G401 (cell line): Measurements from ENCODE around the gene NDUFB11. TPM values are rescaled to one million over a fixed set of nuclear protein-coding genes. Genes with fewer than 3 reads are reported as not detected.

ENCODE experiments used
- DNase-seq: peaks from one replicate; pipeline ENCODE4 v3.0.0-alpha.2; 2015; ENCODE audit warnings: low spot score
- in situ Hi-C: cut with HindIII; loops from 2 replicates; pipeline ENCODE4 v1.10.0; 2016; ENCODE audit warnings: low sequenced_read_pairs, mixed read lengths
- total RNA-seq: library from RNA; depleted of rRNA; stranded (reverse); fragments of >200 nt; shearing (Covaris generic); gene quantifications from 2 replicates; pipeline ENCODE4 v1.2.3, GENCODE V29; 2014

NDUFB11 gene
- total RNA-seq, 1 experiment from 2014 or later: 87.1 TPM

DNA sequence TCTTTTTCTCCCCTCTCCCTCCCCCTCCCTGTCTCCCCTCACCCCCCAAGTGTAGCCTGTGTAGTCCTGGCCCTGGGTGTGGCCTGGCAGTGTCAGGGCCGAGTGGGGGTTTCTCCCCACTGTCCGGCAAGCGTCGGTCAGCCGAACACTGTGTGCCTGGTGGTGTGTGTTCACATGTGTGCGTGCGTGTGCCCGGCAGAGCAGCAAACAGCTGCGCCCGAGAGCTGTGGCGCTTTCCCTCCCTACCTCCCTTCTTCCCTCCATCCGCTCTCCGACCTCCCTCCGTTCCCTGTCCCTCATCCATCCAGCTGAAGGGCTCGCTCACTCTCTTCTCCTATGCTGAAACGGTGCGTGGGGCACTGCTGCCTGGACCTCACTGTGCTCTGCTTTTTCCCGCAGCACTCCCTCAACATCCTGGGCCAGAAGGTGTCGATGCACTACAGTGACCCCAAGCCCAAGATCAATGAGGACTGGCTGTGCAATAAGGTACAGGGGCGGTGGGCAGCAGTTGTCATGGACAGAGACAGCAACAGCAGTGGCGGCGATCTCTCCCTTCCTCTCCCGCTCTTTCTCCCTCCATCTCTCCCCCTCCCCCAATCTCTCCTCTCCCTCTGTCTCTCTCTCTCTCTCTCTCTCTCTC lies 31.7 kb upstream of the NDUFB11 start:
- in situ Hi-C loops: no loop called here
- DNase-seq: no peak

DNA sequence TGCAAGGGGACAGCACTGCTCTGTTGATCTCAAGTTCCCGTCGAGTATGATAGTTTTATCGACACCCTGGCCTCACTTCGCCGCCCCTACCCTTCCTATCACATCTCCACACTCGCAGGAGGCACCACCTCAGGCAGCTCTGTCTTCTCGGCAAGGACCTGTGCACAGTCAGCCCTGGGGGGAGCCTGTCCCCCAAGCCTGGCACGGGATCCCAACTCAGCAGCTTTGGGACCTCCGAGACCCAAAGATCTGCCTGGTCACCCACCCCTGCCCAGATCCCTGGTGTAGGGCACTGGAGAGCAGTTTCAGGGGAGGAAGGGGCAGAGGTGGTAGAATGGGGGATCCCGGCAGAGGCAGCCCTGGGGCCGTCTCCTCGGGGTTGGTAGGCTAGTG lies 31.1 kb upstream of the NDUFB11 start:
- DNase-seq: no peak
- in situ Hi-C loops: no loop called here

DNA sequence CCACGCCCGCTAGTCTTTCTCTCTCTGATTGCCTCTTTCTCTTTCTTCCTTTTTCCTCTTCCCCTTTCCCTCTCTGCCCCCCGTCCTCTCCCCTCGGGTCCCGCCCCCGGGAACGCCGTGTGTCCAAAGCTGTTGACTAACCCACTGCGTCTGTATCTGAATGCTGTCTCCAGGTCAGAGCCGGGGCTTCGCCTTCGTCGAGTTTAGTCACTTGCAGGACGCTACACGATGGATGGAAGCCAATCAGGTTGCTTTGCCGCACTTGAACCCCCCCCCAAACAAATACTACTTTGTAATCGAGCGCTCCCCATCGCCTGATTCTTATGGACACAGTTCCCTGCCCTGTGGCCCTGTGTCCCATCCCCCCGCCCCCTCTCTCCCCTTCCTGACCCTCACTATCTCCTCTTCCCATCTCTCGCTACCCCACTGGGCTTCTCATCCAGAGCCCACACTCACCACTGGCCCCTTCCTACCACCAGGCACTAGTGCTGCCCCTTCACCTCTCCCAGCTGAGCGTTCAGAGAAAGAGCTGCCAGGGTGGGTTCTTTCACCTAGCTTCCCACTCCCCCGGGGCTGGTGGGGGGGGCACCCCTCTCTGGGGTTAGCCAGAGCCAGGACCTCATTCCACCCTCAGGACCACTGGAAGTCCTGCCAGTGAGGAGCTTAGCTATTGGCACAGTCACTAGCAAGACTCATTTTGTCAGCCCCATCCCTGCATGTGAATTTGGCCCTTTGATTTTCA lies 30.5 kb upstream of the NDUFB11 start:
- in situ Hi-C loops: no loop called here
- no peak for DNase-seq

DNA sequence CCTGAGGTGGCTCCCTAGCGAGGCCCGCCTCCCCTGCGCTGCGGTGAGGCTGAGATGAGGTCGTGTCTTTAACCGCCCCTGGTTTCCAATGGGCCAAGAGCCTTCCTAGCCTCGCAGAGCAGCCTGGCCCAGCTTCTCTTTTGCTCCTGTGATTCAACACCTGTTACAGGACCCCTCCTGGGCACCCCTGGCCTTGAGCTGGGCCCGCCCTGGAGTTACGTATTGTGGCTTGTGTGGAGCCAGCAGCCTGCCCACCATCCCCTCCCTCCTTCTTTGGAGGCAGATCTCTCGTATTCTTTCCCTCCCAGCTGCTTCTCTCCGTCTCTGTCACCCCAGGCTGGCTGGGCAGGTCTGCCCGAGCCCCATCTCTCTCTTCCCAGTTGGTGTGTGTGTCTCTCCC lies 29.9 kb upstream of the NDUFB11 start:
- DNase-seq: no peak
- in situ Hi-C loops: no loop called here

DNA sequence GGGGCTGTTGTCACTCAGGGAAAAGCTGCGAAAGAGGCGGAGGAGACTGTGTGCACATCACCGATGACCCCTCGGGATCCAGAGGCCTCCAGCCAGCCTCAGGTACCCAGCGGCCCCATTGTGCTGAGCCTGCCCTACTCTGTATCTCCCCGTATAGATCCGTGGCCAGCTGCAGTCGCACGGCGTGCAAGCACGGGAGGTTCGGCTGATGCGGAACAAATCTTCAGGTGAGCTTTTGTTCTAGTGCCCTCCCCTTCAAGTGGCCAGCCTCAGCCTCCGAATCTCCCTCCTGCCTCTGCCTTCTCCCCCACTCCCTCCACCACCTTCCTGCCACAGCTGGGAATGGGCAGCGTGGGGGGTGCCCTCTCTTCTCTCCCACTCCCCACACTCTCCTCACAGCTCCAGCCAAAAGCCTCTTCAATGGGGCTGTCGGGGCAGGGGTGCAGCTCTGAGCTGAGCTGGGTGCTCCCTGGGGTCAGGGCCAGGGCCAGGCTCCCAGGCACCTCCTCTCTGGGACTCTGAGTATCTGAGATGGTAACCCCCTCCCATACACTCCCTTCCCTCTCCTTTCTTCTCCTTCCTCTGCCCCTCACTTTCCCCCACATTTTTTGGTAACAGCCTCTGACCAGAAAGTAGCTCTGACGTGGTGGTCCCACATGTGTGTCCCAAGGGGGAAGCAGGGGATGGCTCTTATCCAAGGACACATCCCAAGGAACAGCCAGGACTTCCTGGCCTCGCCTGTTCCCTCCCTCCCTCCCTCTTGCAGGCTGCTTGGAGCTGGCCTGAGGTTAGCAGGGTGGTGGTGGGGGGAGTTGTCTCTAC lies 28.7 kb upstream of the NDUFB11 start:
- in situ Hi-C loops: no loop called here
- DNase-seq: no peak

DNA sequence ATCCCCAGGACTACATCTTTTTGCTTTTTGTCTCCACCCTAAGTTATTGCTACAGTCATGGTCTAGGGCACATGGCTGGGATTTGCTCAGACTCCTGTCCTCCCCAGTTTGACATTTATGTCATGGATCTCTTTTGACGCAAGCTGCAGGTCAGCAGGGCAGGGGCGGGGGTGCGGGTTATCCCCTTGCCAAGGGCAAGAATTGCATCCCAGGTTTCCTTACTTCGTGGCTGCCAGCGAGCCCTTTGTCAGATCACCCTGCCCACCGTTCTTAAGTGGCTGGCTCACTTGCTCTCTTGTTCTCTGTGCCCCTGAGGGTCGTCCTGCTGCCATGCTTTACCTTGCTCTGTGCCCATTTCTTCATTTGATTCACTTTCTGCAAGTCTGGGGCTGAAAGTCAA lies 28.0 kb upstream of the NDUFB11 start:
- in situ Hi-C loops: no loop called here
- no peak for DNase-seq

DNA sequence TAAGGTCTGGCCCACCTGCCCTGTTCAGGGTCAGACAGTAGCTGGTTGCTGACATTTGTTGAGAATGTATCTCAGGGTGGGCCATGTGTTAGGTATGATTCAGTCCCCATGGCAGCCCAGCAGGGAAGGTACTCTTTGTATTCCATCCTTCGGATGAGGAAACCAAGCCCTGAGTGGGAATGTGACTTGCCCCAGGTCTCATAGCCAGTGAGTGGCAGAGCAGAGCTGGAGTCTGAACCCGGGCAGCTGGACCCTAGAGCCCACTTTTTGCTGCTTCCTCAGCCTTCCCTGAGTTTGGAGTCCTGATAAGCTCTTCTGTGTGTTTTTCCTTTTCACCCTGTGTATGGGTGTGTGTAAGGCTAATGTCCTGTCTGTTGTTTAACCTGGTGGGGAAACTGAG lies 27.5 kb upstream of the NDUFB11 start:
- no peak for DNase-seq
- in situ Hi-C loops: no loop called here

DNA sequence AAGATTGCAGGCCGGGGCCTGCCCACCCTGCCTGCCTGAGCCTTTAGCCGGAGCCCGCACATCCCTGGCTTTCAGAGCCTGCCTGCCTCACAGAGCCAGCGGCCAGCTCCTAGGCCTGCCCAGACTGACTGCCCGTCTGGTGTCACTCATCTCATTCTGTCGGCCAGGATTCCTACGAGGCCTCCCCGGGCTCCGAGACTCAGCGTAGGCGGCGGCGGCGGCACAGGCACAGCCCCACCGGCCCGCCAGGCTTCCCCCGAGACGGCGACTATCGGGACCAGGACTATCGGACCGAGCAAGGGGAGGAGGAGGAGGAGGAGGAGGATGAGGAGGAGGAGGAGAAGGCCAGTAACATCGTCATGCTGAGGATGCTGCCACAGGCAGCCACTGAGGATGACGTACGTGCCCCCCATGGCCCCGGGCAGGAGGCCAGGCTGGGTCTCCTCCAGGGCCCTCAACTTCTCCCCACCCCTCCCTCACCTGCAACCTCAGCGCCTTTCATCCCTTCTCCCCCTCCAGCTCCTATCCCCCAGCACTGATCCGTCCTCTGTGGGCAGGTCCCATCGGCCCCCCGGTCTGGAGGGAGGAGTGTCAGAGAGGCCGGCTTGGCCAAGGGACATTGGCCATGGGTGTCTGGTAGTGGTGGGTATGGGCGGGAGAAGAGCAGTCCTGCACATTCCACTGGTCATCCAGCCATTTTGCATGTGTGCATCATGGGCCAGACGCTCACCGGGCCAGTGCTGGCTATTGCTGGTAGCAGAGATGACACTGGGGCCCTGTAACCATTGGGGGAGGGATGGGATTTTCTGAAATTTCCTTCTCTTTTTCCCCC lies 26.6 kb upstream of the NDUFB11 start:
- DNase-seq: no peak
- in situ Hi-C loops: no loop called here

DNA sequence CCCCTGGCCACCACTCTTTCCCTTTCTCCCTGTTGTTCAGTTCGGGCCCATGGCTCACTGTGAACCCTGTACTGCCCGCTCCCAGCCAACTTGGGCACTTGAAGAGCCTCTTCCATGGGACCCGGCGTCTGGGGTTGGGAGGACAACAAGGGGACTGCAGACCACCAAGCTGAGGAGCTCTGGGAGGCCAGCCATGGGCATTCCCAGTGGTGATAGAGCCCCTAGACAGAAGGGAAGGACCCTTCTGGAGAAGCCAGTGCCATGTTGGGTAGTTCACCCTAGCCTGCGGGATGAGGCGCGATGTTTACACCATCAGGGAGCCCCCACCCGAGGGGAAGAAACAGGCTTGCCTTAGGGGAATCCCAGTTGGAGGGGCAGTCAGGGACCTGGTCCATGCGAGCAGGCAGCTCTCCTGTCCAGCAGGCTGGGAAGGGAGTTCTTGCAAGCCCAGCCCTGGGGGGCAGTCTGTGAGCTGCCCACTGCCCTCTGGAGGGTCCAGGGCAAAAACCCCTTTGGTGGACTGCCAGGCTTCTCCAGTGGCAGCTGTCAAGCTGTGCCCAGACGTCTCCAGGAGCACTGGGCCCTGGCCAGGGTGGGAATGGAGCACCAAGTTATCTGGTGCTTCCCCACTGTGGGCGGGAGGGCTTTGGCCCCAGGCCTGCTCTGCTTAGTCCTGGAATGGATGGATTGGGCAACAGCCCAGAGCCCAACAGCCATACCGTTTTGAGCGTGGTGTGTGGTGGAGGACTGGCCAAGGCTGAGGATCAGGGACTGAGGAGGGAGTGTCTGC lies 25.4 kb upstream of the NDUFB11 start:
- in situ Hi-C loops: no loop called here

DNA sequence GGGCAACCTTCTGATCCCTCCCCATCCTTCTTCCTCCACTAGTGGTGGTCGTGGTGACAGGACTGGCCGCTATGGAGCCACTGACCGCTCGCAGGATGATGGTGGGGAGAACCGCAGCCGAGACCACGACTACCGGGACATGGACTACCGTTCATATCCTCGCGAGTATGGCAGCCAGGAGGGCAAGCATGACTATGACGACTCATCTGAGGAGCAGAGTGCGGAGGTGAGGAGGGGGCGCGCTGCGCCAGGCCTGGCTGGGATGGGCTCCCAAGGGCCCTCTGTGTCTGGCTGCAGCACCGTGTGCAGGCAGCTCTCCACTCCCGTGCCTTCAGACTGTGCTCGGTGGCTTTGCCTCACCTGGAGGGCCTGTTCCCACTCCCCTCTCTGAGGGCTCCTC lies 24.8 kb upstream of the NDUFB11 start:
- in situ Hi-C loops: no loop called here
- no peak for DNase-seq

More for the DNA sequence above, 25.4 kb upstream of the NDUFB11 start:
- DNase-seq: peak; percentile 61

DNA sequence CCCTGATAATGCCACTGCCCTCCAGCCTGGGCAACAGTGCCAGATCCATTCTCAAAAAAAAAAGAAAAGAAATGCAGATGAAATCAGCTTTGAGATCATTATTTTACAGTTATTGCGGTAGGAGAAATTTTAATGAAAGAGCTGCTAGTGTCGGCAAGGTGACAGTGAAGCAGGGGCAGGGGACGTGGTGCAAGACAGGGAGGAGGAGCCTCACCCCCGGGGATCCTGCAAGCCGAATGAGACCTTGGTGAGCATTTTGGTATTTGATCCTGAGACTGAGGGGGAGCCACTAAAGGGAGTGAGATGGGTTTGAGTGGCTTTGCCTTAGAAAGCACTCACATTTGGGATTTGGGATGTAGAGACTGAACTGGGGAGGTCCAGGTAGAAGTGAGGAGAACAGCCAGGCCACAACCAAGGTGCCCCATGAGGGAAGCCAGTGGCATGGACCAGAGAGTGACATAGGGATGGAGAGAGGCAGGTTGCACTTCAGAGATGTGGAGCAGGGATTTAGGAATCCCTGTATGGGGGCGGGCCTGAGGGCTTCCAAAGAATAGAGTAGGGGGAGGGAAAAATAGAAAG lies 24.1 kb upstream of the NDUFB11 start:
- no peak for DNase-seq
- in situ Hi-C loops: no loop called here

DNA sequence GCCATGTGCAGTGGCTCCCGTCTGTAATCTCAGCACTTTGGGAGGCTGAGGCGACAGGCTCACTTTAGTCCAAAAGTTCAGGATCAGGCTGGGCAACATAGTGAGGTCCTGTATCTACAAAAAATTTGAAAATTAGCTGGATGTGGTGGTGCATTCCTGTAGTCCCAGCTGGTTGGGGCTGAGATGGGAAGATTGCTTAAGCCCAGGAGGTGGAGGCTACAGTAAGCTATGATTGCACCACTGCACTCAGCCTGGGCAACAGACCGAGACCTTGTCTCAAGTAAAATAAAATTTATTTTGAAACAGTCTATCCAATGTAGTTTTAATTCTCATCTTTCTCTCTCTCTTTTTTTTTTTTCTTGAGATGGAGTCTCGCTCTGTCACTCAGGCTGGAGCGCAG lies 21.6 kb upstream of the NDUFB11 start:
- in situ Hi-C loops: no loop called here
- no peak for DNase-seq

DNA sequence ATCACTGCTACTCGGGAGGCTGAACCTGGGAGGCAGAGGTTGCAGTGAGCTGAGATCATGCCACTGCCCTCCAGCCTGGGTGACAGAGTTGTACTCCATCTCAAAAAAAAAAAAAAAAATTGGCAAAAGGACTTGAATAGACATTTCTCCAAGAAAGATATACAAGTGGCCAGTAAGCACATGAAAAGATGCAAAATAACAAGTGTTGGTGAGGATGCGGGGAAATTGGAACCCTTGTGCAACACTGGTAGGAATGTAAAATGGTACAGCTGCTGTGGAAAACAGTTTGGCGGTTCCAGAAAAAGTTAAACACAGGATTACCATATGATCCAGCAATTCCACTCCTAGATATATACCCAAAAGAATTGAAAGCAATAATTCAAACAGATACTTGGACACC lies 19.9 kb upstream of the NDUFB11 start:
- in situ Hi-C loops: no loop called here
- no peak for DNase-seq

DNA sequence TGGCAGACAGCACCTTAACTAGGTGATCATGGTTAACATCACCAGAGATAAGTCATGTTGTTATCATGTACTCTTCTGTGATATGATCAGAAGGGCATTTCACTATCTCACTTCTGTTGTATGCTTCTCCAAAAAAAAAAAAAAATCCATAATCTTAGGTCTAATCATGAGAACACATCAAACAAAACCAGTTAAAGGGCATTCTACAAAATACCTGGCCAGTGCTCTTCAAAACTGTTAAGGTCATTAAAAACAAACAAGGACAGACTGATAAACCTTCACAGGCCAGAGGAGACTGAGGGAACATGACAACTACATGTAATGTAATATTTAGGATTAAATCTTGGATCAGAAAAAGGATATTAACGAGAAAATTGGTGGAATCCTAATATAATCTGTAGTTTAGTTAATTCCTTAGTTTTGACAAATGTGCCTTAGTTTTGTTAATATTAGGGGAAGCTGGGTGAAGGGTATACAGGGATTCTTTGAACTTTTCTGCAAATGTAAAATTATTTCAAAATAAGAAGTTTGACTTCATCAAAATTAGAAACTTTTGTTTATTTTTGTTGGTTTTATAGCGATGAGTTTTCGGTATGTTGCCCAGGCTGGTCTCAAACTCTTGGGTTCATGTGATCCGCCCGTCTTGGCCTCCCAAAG lies 18.6 kb upstream of the NDUFB11 start:
- in situ Hi-C loops: no loop called here
- DNase-seq: no peak

DNA sequence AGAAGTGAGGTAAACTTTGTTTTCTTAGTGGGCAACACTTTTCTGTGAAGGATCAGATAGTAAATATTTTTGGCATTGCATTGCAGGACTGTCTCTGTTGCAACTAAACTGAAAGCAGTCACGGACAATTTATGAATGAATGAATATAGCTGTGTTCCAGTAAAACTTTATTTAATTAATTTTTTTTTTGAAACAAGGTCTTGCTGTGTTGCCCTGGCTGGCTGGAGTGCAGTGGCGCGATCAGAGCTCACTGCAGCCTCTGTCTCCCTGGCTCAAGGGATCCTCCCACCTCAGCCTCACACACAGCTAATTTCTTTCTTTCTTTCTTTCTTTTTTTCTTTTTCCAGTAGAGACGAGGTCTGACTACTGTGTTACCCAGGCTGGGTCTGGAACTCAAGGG lies 16.3 kb upstream of the NDUFB11 start:
- no peak for DNase-seq
- in situ Hi-C loops: no loop called here

DNA sequence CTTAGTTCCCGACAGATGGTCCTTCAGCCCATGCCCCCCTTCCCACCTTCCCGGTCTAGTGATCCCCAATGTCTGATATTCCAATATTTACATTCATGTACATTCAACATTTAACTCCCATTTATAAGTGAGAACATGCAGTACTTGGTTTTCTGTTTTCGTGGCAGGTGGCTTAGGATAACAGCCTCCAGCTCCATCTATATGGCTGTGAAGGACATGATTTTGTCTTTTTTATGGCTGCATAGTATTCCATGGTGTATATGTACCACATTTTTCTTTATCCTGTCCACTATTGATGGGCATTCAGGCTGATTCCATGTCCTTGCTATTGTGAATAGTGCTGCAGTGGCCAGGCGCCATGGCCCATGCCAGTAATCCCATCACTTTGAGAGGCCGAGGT lies 14.3 kb upstream of the NDUFB11 start:
- in situ Hi-C loops: no loop called here
- no peak for DNase-seq

DNA sequence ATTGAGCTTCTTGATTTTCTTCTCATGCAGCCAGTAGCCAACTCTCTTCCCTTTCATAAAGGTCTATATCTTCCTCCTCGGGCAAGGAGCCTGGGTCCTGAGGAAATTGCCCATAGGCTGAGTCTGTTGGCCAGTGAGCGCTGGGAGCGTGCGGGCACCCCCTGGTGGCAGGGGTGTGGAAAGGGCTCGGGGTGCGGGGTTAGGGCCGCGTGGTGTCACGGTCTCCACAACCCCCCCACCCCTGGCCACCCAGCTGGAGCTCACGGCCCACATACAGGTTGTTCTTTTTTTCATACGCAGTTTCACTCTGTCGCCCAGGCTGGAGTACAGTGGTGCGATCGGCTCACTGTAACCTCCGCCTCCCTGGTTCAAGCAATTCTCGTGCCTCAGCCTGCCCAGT lies 13.6 kb upstream of the NDUFB11 start:
- in situ Hi-C loops: no loop called here
- DNase-seq: no peak
